Kidney (tissue), 14 donors: ENCODE measurements around the gene GLDC. TPM values are rescaled to one million over a fixed set of nuclear protein-coding genes. Genes with fewer than 3 reads are reported as not detected.

Experiments used
- DNase-seq, 5 donors: peaks; one replicate each; pipeline ENCODE4 v3.0.0-alpha.2; 2013 to 2020
- FAIRE-seq: peaks from 2 replicates; lab custom pipeline; 2012; peaks lifted over from hg19 to GRCh38; lab: Jason Lieb, UNC
- H3K27ac ChIP-seq, 2 donors: one replicate each; pipeline ENCODE4 v1.7.0; 2013; ENCODE audit warnings: low read depth in 2 of 2, low read length in 2 of 2, inconsistent platforms in 1 of 2
- H3K27me3 ChIP-seq: one replicate; pipeline ENCODE4 v1.7.1; 2013; ENCODE audit warnings: low read length, inconsistent platforms; ENCODE audit not compliant: control insufficient read depth, insufficient read depth
- H3K36me3 ChIP-seq, 3 donors: one replicate each; pipeline versions ENCODE4 v1.7.0 to v1.7.1; 2013; ENCODE audit warnings: low read length in 3 of 3, control low read depth in 1 of 3, inconsistent platforms in 1 of 3; ENCODE audit not compliant: insufficient read depth in 3 of 3, control insufficient read depth in 2 of 3
- H3K4me1 ChIP-seq, 3 donors: one replicate each; pipeline versions ENCODE4 v1.7.0 to v1.7.1; 2013; ENCODE audit warnings: low read length in 3 of 3, inconsistent platforms in 1 of 3, low read depth in 1 of 3; ENCODE audit not compliant: control insufficient read depth in 2 of 3, insufficient read depth in 2 of 3
- H3K4me3 ChIP-seq, 3 donors: one replicate each; pipeline versions ENCODE4 v1.7.0 to v1.8.1; 2013; ENCODE audit warnings: low read length in 3 of 3, control low read depth in 1 of 3, inconsistent platforms in 1 of 3
- H3K9ac ChIP-seq, 3 donors: one replicate each; pipeline versions ENCODE4 v1.7.0 to v1.7.1; 2013; ENCODE audit warnings: low read length in 3 of 3, control low read depth in 1 of 3, inconsistent platforms in 1 of 3
- H3K9me3 ChIP-seq, 3 donors: one replicate each; pipeline versions ENCODE4 v1.7.0 to v1.7.1; 2013; ENCODE audit warnings: low read length in 3 of 3, control low read depth in 1 of 3, inconsistent platforms in 1 of 3; ENCODE audit not compliant: control insufficient read depth in 2 of 3, insufficient read depth in 1 of 3
- intact Hi-C: fragments of 100-400 bp; cut with DNase I; formaldehyde crosslinking; loops from one replicate; pipeline ENCODE4 v1.11.1; 2022
- polyA plus RNA-seq: library from polyadenylated mRNA; stranded (reverse); fragments of 350-450 nt; fragmentation: Illumina TruSeq; extraction: RNeasy Lipid Tissue Mini Kit (QIAGEN cat#74804); gene quantifications from one replicate; pipeline ENCODE4 v1.2.3, GENCODE V29; 2014; ENCODE audit warnings: low read depth, low replicate concordance; ENCODE audit not compliant: insufficient read depth
- total RNA-seq: library from RNA; stranded (reverse); fragmentation: NEBNext Ultra II Directional; extraction: Animal tissue kit (Norgen Biotek cat#: 25700); gene quantifications from one replicate; pipeline ENCODE4 v1.2.1, GENCODE V29; 2021
- TF ChIP-seq, protein P1 (sequence below): IDR thresholded peaks from 3 replicates; pipeline ENCODE4 v1.5.1; 2012; ENCODE audit warnings: mild to moderate bottlenecking, moderate library complexity, borderline replicate concordance; ENCODE audit not compliant: insufficient read depth; ENCODE audit errors: extremely low read depth
- donor health status: control.
- donor health status: control.
- donor health status: control.
- donor health status: control.
- donor health status: control.
- donor health status: DM: yes; HTN: yes; CAD: no.
- donor health status: Normal renal cell carcinoma (clear cell type).

GLDC gene
- total and polyA plus RNA-seq, 2 donors from 2014 or later = 60.1 to 79.7 TPM

- TF ChIP-seq, protein P1, sequence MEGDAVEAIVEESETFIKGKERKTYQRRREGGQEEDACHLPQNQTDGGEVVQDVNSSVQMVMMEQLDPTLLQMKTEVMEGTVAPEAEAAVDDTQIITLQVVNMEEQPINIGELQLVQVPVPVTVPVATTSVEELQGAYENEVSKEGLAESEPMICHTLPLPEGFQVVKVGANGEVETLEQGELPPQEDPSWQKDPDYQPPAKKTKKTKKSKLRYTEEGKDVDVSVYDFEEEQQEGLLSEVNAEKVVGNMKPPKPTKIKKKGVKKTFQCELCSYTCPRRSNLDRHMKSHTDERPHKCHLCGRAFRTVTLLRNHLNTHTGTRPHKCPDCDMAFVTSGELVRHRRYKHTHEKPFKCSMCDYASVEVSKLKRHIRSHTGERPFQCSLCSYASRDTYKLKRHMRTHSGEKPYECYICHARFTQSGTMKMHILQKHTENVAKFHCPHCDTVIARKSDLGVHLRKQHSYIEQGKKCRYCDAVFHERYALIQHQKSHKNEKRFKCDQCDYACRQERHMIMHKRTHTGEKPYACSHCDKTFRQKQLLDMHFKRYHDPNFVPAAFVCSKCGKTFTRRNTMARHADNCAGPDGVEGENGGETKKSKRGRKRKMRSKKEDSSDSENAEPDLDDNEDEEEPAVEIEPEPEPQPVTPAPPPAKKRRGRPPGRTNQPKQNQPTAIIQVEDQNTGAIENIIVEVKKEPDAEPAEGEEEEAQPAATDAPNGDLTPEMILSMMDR = no peak
- Histone ChIP-seq H3K9me3 (no peaks in the 10 kb centered on the region), H3K4me3 (no peak overlapping the region), H3K27ac (no peak overlapping the region), H3K4me1 (peaks cover 0 to 4% (median 0%) of the 10 kb centered on the region in 3 donors), H3K27me3 (no peaks in the 10 kb centered on the region), H3K9ac (no peak overlapping the region), H3K36me3 (peaks cover 0 to 6% (median 0%) of the 10 kb centered on the region in 3 donors)
- no peak for DNase-seq
- FAIRE-seq = no peak
- intact Hi-C loops = no loop called here
Measured at GRCh38 chr9:6567140-6567591, 78.4 kb downstream of the GLDC start.

GRCh38 chr9:6566409-6567139 lies 79.0 kb downstream of the GLDC start:
- H3K4me3 ChIP-seq = no peak overlapping the region
- H3K9ac ChIP-seq = no peak overlapping the region
- H3K27ac ChIP-seq = no peak overlapping the region
- TF ChIP-seq, protein P1 = no peak
- no peaks in the 10 kb centered on the region for H3K27me3 ChIP-seq
- peaks cover 0 to 4% (median 0%) of the 10 kb centered on the region in 3 donors for H3K4me1 ChIP-seq
- H3K36me3 ChIP-seq = peaks cover 0 to 9% (median 2%) of the 10 kb centered on the region in 3 donors
- intact Hi-C loops = no loop called here
- FAIRE-seq (no peak), DNase-seq (no peak)
- H3K9me3 ChIP-seq = no peaks in the 10 kb centered on the region

DNA sequence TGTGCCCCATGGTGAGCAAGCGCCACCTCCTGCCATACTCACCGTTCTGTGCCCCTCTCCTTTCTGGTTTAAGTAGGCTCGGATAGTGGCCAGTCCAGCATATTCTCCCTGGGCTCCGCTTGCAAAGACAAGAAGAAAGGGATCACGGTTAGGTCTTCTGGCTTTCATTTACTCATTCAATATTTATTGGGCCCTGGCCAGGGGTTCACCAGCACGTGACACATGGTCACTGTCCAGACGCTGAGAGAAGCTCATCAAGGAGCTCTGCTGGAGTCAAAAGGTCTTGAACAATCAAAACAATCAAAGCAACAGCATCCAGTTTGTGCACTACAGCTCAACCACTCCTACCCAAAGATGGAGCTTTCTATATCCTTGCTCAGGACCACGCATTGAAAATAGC lies 80.2 kb downstream of the GLDC start:
- H3K27ac ChIP-seq = no peak overlapping the region
- H3K9me3 ChIP-seq = no peaks in the 10 kb centered on the region
- no peak for FAIRE-seq
- intact Hi-C loops = no loop called here
- H3K27me3 ChIP-seq = no peaks in the 10 kb centered on the region
- DNase-seq = no peak
- H3K4me1 ChIP-seq = peaks cover 0 to 4% (median 0%) of the 10 kb centered on the region in 3 donors
- TF ChIP-seq, protein P1 = no peak
- H3K4me3 ChIP-seq = no peak overlapping the region
- peaks cover 0 to 10% (median 2%) of the 10 kb centered on the region in 3 donors for H3K36me3 ChIP-seq
- no peak overlapping the region for H3K9ac ChIP-seq
